ENCODE measurements around the gene LYPD6B.

Gene LYPD6B

GRCh38 chr2:149064856-149065630, 26.5 kb downstream of the LYPD6B start:
- TF ChIP-seq NFIC (IDR thresholded peaks at IDR 0.05): no peak
- TF ChIP-seq TEAD4 (IDR thresholded peaks at IDR 0.05): no peak
- no peak for TF ChIP-seq CREB1 (IDR thresholded peaks at IDR 0.05; ENCODE audit: low read depth)

DNA sequence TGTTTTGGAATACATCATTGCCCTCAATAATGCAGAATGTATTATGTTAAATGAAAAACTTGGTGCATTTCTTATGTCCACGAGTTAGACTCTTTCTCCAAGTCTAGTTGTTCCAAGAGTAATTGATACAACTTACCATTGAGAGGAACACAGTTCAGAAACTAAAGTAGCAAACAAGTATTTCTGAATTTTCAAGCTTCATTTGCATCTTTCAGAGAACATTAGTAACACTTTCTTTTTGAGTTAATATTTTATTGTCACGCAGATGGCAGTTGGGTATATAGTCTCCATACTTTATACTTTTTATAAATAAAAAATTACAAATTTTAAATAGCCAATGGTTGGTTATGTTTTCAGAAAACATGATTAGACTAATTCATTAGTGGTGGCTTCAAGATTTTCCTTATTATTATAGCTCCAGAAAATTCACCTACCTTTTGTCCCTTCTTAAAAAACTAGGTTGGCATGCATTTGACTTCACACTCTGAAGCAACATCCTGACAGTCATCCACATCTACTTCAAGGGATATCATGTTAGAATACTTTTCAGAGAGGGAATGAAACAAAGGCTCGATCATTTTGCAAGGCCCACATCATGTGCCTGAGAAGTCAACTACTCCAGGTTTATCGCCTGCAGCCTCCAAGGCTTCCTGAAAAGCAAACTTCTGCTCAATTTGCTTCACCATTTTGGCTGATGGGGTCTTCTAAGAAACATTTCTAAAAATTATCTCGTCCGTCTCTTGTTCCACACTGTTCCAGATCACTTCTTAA, 29.9 kb downstream of the LYPD6B start:
- no peak for TF ChIP-seq EGR1 (IDR thresholded peaks at IDR 0.05)
- TF ChIP-seq RAD21 (IDR thresholded peaks at IDR 0.05; ENCODE audit: low read depth): no peak
- TF ChIP-seq EP300 (IDR thresholded peaks at IDR 0.05; ENCODE audit: borderline replicate concordance): no peak
- TF ChIP-seq CEBPB (IDR thresholded peaks at IDR 0.05): no peak
- no peak for TF ChIP-seq ZBTB7A (IDR thresholded peaks at IDR 0.05; ENCODE audit: low read depth)
- no peak for TF ChIP-seq TEAD4 (IDR thresholded peaks at IDR 0.05)
- TF ChIP-seq CREB1 (IDR thresholded peaks at IDR 0.05; ENCODE audit: low read depth): no peak
- TF ChIP-seq TAF1 (IDR thresholded peaks at IDR 0.05; ENCODE audit: low read depth): no peak
- TF ChIP-seq NFIC (IDR thresholded peaks at IDR 0.05): no peak
- no peak for TF ChIP-seq TCF12 (IDR thresholded peaks at IDR 0.05; ENCODE audit: low read depth)
- no peak for TF ChIP-seq FOXM1 (IDR thresholded peaks at IDR 0.05; ENCODE audit: borderline replicate concordance, low read depth)
- TF ChIP-seq YY1 (IDR thresholded peaks at IDR 0.05; ENCODE audit: low read depth): no peak
- no peak for TF ChIP-seq USF1 (IDR thresholded peaks at IDR 0.05)
- TF ChIP-seq, protein P1, sequence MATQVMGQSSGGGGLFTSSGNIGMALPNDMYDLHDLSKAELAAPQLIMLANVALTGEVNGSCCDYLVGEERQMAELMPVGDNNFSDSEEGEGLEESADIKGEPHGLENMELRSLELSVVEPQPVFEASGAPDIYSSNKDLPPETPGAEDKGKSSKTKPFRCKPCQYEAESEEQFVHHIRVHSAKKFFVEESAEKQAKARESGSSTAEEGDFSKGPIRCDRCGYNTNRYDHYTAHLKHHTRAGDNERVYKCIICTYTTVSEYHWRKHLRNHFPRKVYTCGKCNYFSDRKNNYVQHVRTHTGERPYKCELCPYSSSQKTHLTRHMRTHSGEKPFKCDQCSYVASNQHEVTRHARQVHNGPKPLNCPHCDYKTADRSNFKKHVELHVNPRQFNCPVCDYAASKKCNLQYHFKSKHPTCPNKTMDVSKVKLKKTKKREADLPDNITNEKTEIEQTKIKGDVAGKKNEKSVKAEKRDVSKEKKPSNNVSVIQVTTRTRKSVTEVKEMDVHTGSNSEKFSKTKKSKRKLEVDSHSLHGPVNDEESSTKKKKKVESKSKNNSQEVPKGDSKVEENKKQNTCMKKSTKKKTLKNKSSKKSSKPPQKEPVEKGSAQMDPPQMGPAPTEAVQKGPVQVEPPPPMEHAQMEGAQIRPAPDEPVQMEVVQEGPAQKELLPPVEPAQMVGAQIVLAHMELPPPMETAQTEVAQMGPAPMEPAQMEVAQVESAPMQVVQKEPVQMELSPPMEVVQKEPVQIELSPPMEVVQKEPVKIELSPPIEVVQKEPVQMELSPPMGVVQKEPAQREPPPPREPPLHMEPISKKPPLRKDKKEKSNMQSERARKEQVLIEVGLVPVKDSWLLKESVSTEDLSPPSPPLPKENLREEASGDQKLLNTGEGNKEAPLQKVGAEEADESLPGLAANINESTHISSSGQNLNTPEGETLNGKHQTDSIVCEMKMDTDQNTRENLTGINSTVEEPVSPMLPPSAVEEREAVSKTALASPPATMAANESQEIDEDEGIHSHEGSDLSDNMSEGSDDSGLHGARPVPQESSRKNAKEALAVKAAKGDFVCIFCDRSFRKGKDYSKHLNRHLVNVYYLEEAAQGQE (IDR thresholded peaks at IDR 0.05; ENCODE audit: low read depth): no peak
- TF ChIP-seq, protein P2, sequence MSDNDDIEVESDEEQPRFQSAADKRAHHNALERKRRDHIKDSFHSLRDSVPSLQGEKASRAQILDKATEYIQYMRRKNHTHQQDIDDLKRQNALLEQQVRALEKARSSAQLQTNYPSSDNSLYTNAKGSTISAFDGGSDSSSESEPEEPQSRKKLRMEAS (IDR thresholded peaks at IDR 0.05): no peak

DNA sequence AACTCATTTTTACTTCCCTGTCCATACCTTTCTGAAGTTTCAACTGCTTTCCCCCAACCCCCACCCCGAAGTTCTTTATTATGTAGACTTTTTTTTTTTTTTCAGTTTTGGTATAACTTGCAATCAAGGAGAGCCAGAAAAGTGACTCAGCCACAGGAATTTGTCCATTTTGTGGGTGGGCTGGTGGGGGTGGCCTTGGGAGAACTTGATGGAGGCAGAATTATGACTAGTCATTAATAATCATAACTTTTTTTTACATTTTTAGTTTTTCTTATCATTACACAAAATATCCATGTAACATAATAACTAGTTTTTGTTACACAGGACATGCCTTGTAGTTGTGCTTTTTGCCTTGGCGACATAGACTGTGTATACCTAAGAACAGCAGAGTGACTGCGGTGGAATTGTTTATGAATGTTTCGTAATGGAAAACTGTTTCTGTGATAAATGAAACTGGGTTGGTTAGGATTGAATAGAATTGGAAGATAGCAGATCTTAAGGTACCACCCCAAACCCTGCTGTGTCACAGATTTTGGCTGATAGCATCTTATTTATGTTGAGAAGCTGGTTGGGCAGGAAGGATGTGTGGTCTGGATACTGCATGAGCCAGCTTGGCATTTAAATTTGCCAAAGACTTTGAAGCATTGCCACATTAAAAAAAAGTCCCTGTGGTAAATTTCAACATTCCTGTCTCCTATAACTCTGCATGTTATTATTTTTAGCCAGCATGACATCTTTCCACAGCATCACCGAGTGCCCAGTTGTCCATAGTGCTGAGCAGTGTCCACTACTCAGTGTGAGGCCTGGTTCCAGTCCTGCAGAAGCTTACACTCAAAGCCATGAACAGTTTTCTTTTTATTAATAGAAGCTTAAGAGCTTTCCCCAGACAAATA, 30.7 kb downstream of the LYPD6B start:
- TF ChIP-seq ZBTB7A (IDR thresholded peaks at IDR 0.05; ENCODE audit: low read depth) (no peak), YY1 (IDR thresholded peaks at IDR 0.05; ENCODE audit: low read depth) (no peak), FOXM1 (IDR thresholded peaks at IDR 0.05; ENCODE audit: borderline replicate concordance, low read depth) (no peak), CEBPB (IDR thresholded peaks at IDR 0.05) (no peak), EGR1 (IDR thresholded peaks at IDR 0.05) (no peak)
- TF ChIP-seq, protein P1 (IDR thresholded peaks at IDR 0.05; ENCODE audit: low read depth): no peak
- TF ChIP-seq, protein P2 (IDR thresholded peaks at IDR 0.05): no peak

- TF ChIP-seq, protein P1 (IDR thresholded peaks at IDR 0.05; ENCODE audit: low read depth): no peak
- TF ChIP-seq YY1 (IDR thresholded peaks at IDR 0.05; ENCODE audit: low read depth) (no peak), RAD21 (IDR thresholded peaks at IDR 0.05; ENCODE audit: low read depth) (no peak), TAF1 (IDR thresholded peaks at IDR 0.05; ENCODE audit: low read depth) (no peak), NFIC (IDR thresholded peaks at IDR 0.05) (no peak), TEAD4 (IDR thresholded peaks at IDR 0.05) (no peak), ZBTB7A (IDR thresholded peaks at IDR 0.05; ENCODE audit: low read depth) (no peak), CREB1 (IDR thresholded peaks at IDR 0.05; ENCODE audit: low read depth) (no peak), FOXM1 (IDR thresholded peaks at IDR 0.05; ENCODE audit: borderline replicate concordance, low read depth) (no peak), USF1 (IDR thresholded peaks at IDR 0.05) (no peak), EP300 (IDR thresholded peaks at IDR 0.05; ENCODE audit: borderline replicate concordance) (no peak), TCF12 (IDR thresholded peaks at IDR 0.05; ENCODE audit: low read depth) (no peak), CEBPB (IDR thresholded peaks at IDR 0.05) (no peak), EGR1 (IDR thresholded peaks at IDR 0.05) (no peak)
- TF ChIP-seq, protein P2 (IDR thresholded peaks at IDR 0.05): no peak
Measured at GRCh38 chr2:149070681-149071320, 32.3 kb downstream of the LYPD6B start.

Measured in Ishikawa (cell line).